GM12878 (cell line): Measurements from ENCODE around the gene PTPRM. TPM values are rescaled to one million over a fixed set of nuclear protein-coding genes. Genes with fewer than 3 reads are reported as not detected.

ENCODE experiments used
- ATAC-seq: fragments of 200-7000 bp; cut with Tn5 transposase; 3 replicates; pipeline ENCODE4 v1.9.1; 2020; ENCODE audit warnings: mild to moderate bottlenecking, moderate library complexity
- BruUV-seq: library from RNA; stranded (reverse); fragments of 400-500 nt; replicated peaks from 2 replicates; lab custom pipeline; 2021; lab: Mats Ljungman, UMichigan
- CTCF ChIA-PET: fragments of 300-600 bp; sonication (Branson Sonifier 250); formaldehyde crosslinking; extraction: SDS; loops from one replicate; lab custom pipeline; 2021; ENCODE audit warnings: inconsistent platforms; lab: Yijun Ruan, JAX
- POLR2A ChIA-PET: fragments of 350-600 bp; formaldehyde crosslinking; extraction: SDS; loops from one replicate; lab custom pipeline; 2021; ENCODE audit warnings: inconsistent platforms; lab: Charles Lee
- RAD21 ChIA-PET: fragments of 300-600 bp; sonication (Branson Sonifier 250); formaldehyde crosslinking; loops from one replicate; lab custom pipeline; 2023; ENCODE audit warnings: antibody characterized with exemption; ENCODE audit not compliant: unreplicated experiment; lab: Charles Lee
- SMC1A ChIA-PET: fragments of 300-600 bp; sonication (Branson Sonifier 250); formaldehyde crosslinking; loops from one replicate; lab custom pipeline; 2023; ENCODE audit not compliant: unreplicated experiment, uncharacterized antibody; lab: Charles Lee
- DNase-seq: peaks from one replicate; pipeline ENCODE4 v3.0.0-alpha.2; 2011; ENCODE audit warnings: low read depth, low spot score
- FAIRE-seq: peaks from 3 replicates; lab custom pipeline; 2011; peaks lifted over from hg19 to GRCh38; lab: Jason Lieb, UNC
- H2AFZ ChIP-seq: 2 replicates; pipeline ENCODE4 v1.6.0; 2011; ENCODE audit warnings: low read depth, low read length, control low read depth; ENCODE audit not compliant: control insufficient read depth
- H3K27ac ChIP-seq: 2 replicates; pipeline ENCODE4 v1.5.1; 2011; ENCODE audit warnings: control low read depth; ENCODE audit not compliant: control insufficient read depth, insufficient read depth
- H3K27me3 ChIP-seq, 2 experiments: replicated peaks in 1 of 2; 2 replicates each; pipeline versions ENCODE4 v1.6.0 to v1.6.1; 2011; ENCODE audit warnings: low read length in 1 of 2; ENCODE audit not compliant: control insufficient read depth in 2 of 2, insufficient read depth in 2 of 2
- H3K36me3 ChIP-seq, 2 experiments: 2 replicates each; pipeline ENCODE4 v1.5.1; 2011; ENCODE audit warnings: low read length in 1 of 2; ENCODE audit not compliant: control insufficient read depth in 2 of 2, insufficient read depth in 2 of 2
- H3K4me1 ChIP-seq: 2 replicates; pipeline ENCODE4 v1.6.1; 2011; ENCODE audit warnings: mild to moderate bottlenecking, low read length, moderate library complexity, mixed read lengths; ENCODE audit not compliant: control insufficient read depth, insufficient read depth
- H3K4me2 ChIP-seq: 2 replicates; pipeline ENCODE4 v1.6.0; 2011; ENCODE audit warnings: control low read depth; ENCODE audit not compliant: control insufficient read depth, insufficient read depth
- H3K4me3 ChIP-seq: fragments of 200-600 bp; sonication (generic); 2 replicates; pipeline ENCODE4 v1.5.1; 2016
- H3K79me2 ChIP-seq: 2 replicates; pipeline ENCODE4 v1.6.0; 2011; ENCODE audit warnings: low read length; ENCODE audit not compliant: control insufficient read depth, insufficient read depth
- H3K9ac ChIP-seq: 2 replicates; pipeline ENCODE4 v1.8.0; 2011; ENCODE audit warnings: low read length, control low read depth, mixed read lengths; ENCODE audit not compliant: control insufficient read depth, insufficient read depth
- H3K9me3 ChIP-seq: replicated peaks from 3 replicates; pipeline ENCODE4 v1.5.1; 2011; ENCODE audit warnings: mild to moderate bottlenecking, low read length; ENCODE audit not compliant: control insufficient read depth, insufficient read depth
- H4K20me1 ChIP-seq: 2 replicates; pipeline ENCODE4 v1.6.0; 2011; ENCODE audit not compliant: control insufficient read depth, insufficient read depth
- ASH2L ChIP-seq: fragments of 300-600, 200-600 bp; sonication (generic); IDR thresholded peaks from 2 replicates; pipeline ENCODE4 v1.6.1; 2017; ENCODE audit warnings: low read depth, mild to moderate bottlenecking, borderline replicate concordance
- IRF4 ChIP-seq: IDR thresholded peaks from 2 replicates; pipeline ENCODE4 v1.6.1; 2011; ENCODE audit warnings: low read depth, low read length
- JUNB ChIP-seq: IDR thresholded peaks from 2 replicates; pipeline ENCODE4 v1.6.1; 2016; ENCODE audit warnings: antibody characterized with exemption, mild to moderate bottlenecking
- MEF2B ChIP-seq: fragments of 450-650 bp; IDR thresholded peaks from 2 replicates; pipeline ENCODE4 v1.6.1; 2018; ENCODE audit warnings: mild to moderate bottlenecking, moderate library complexity; ENCODE audit not compliant: partially characterized antibody, poor library complexity, severe bottlenecking
- NR2C1 ChIP-seq: fragments of 450-650 bp; IDR thresholded peaks from 2 replicates; pipeline ENCODE4 v1.6.1; 2017; ENCODE audit warnings: antibody characterized with exemption, mild to moderate bottlenecking, moderate library complexity
- POLR2AphosphoS5 ChIP-seq: IDR thresholded peaks from 2 replicates; pipeline ENCODE4 v1.6.1; 2011; ENCODE audit warnings: mild to moderate bottlenecking, low read length, inconsistent platforms
- RUNX3 ChIP-seq: IDR thresholded peaks from 2 replicates; pipeline ENCODE4 v1.6.1; 2012; ENCODE audit warnings: low read length, inconsistent platforms
- SMAD1 ChIP-seq: fragments of 450-650 bp; IDR thresholded peaks from 2 replicates; pipeline ENCODE4 v1.6.1; 2018; ENCODE audit warnings: mild to moderate bottlenecking, low read depth; ENCODE audit not compliant: partially characterized antibody
- SMC3 ChIP-seq: IDR thresholded peaks from 2 replicates; pipeline ENCODE4 v1.6.1; 2011; ENCODE audit warnings: low read length, improper control_type of control experiment, borderline replicate concordance
- ZNF217 ChIP-seq: fragments of 450-650 bp; IDR thresholded peaks from 2 replicates; pipeline ENCODE4 v1.6.1; 2017; ENCODE audit warnings: antibody characterized with exemption, mild to moderate bottlenecking
- ZSCAN29 ChIP-seq: fragments of 450-650 bp; IDR thresholded peaks from 2 replicates; pipeline ENCODE4 v1.6.1; 2017; ENCODE audit warnings: mild to moderate bottlenecking, moderate library complexity
- WGBS: methylation state at CpG from one replicate; pipeline ENCODE4 v1.1.6; 2016; ENCODE audit warnings: low lambda C conversion rate; ENCODE audit not compliant: insufficient replicate concordance, insufficient coverage; ENCODE audit errors: missing lambda C conversion rate; 5-methylcytosine and 5-hydroxymethylcytosine counted together
- in situ Hi-C: fragments of 300-500 bp; cut with MboI; formaldehyde crosslinking; loops from 9 replicates; pipeline ENCODE4 v1.14.3; 2018; ENCODE audit warnings: mixed read lengths
- intact Hi-C: fragments of 100-400 bp; cut with micrococcal nuclease; formaldehyde crosslinking; loops from one replicate; pipeline ENCODE4 v1.14.2; 2022; ENCODE audit not compliant: unreplicated experiment
- polyA plus RNA-seq, 11 experiments: library from polyadenylated mRNA; depleted of rRNA in 4 of 11; unstranded in 6 of 11; stranded (reverse) in 5 of 11; fragments of >200 nt; fragmentation: Nextera tagmentation in 4 of 11; fragmentation: Illumina TruSeq in 1 of 11; extraction: Ambion mirVana in 4 of 11; extraction: Trizol in 1 of 11; gene quantifications; 1 replicate in 1 of 11; 2 replicates in 10 of 11; pipeline versions ENCODE4 v1.2.1 to v1.2.3, GENCODE V29; 2011 to 2016; ENCODE audit warnings: inconsistent platforms in 2 of 11, missing spikeins in 2 of 11, low read depth in 1 of 11
- total RNA-seq, 4 experiments: library from RNA; depleted of rRNA in 3 of 4; stranded (reverse); fragments of >200 nt in 3 of 4; fragmentation: Illumina TruSeq in 1 of 4; extraction: Trizol in 1 of 4; gene quantifications; 2 replicates each; pipeline versions ENCODE4 v1.2.1 to v1.2.3, GENCODE V29; 2013 to 2021
- TF ChIP-seq, protein P1 (sequence below): fragments of 150-350 bp; IDR thresholded peaks from 2 replicates; pipeline ENCODE4 v1.6.1; 2016; ENCODE audit warnings: low read depth, low read length
- TF ChIP-seq, protein P2 (sequence below): fragments of 450-650 bp; IDR thresholded peaks from 2 replicates; pipeline ENCODE4 v1.6.1; 2016; ENCODE audit warnings: mild to moderate bottlenecking, moderate library complexity, borderline replicate concordance

PTPRM gene
- total and polyA plus RNA-seq, 10 of the 15 experiments (the other 5 are each of a cell fraction or from before 2014, with no cell fraction given), result 0.07 to 22.6 (median 0.60) TPM

DNA sequence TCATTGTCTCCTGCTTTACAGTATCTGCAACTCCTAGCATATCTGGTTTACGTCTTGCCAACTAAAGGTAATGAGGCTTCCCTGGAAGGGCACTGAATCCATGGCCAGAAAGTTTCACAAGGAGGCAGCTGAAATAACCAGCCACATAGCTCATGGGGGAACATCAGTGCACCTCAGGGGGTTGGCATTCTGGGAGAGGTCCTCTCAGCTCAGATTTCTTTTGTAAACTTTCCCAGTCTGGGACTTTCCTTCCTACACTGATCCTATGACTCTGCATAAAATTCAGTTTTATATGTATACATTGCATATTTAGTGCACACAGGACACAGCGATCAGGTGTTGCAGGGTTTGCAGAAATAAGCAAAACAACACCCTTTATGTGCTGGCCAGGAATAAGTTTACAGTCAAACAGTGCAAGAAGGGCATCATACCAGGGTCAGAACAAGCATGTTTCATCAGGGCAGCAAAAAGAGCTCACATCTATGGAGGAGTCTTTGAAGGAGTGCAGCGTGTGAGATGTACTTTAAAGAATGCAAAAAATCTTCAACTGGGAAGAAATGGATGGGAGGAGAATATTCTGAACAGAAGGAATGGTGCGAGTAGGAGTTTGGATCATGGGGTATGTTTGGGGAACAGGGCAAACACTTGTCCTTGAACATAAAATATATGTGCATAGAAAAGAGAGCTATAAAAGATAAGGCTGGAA is 801.5 kb downstream of the PTPRM start (continued):
- TF ChIP-seq, protein P1, sequence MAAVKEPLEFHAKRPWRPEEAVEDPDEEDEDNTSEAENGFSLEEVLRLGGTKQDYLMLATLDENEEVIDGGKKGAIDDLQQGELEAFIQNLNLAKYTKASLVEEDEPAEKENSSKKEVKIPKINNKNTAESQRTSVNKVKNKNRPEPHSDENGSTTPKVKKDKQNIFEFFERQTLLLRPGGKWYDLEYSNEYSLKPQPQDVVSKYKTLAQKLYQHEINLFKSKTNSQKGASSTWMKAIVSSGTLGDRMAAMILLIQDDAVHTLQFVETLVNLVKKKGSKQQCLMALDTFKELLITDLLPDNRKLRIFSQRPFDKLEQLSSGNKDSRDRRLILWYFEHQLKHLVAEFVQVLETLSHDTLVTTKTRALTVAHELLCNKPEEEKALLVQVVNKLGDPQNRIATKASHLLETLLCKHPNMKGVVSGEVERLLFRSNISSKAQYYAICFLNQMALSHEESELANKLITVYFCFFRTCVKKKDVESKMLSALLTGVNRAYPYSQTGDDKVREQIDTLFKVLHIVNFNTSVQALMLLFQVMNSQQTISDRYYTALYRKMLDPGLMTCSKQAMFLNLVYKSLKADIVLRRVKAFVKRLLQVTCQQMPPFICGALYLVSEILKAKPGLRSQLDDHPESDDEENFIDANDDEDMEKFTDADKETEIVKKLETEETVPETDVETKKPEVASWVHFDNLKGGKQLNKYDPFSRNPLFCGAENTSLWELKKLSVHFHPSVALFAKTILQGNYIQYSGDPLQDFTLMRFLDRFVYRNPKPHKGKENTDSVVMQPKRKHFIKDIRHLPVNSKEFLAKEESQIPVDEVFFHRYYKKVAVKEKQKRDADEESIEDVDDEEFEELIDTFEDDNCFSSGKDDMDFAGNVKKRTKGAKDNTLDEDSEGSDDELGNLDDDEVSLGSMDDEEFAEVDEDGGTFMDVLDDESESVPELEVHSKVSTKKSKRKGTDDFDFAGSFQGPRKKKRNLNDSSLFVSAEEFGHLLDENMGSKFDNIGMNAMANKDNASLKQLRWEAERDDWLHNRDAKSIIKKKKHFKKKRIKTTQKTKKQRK, result no peak
- no peak for TF ChIP-seq RUNX3
- TF ChIP-seq JUNB, result no peak

DNA sequence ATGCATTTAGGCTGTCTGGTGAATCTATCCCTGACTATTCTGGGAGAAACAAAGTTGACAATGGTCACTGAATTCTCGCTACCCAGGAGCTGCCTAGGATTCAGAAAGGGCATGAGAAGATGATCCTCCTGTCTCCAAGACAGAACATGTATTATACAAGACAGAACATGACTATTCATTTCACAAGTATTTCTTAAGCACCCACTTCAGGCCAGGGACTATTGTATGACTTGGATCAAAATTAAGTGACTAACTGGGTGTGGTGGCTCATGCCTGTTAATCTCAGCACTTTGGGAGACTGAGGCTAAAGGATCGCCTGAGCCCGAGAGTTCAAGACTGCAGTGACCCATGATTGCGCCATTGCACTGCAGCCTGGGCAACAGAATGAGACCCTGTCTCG is 806.4 kb downstream of the PTPRM start:
- H3K27me3 ChIP-seq, result peaks cover 2 to 3% of the 10 kb centered on the region in 2 experiments; a peak in 3 of 4 replicates
- no peaks in the 10 kb centered on the region for H3K79me2 ChIP-seq
- no peak overlapping the region for H3K27ac ChIP-seq
- DNase-seq (no peak), FAIRE-seq (no peak), ATAC-seq (no peak)
- H3K9me3 ChIP-seq, result no peaks in the 10 kb centered on the region
- H4K20me1 ChIP-seq, result no peaks in the 10 kb centered on the region
- SMC1A ChIA-PET, result no interaction called here
- H3K9ac ChIP-seq, result no peak overlapping the region
- TF ChIP-seq NR2C1, result no peak
- TF ChIP-seq IRF4, result no peak
- no peak for TF ChIP-seq MEF2B
- no peak for TF ChIP-seq ZNF217
- TF ChIP-seq SMAD1, result no peak
- TF ChIP-seq ZSCAN29, result no peak
- TF ChIP-seq SMC3, result no peak
- TF ChIP-seq, protein P2, sequence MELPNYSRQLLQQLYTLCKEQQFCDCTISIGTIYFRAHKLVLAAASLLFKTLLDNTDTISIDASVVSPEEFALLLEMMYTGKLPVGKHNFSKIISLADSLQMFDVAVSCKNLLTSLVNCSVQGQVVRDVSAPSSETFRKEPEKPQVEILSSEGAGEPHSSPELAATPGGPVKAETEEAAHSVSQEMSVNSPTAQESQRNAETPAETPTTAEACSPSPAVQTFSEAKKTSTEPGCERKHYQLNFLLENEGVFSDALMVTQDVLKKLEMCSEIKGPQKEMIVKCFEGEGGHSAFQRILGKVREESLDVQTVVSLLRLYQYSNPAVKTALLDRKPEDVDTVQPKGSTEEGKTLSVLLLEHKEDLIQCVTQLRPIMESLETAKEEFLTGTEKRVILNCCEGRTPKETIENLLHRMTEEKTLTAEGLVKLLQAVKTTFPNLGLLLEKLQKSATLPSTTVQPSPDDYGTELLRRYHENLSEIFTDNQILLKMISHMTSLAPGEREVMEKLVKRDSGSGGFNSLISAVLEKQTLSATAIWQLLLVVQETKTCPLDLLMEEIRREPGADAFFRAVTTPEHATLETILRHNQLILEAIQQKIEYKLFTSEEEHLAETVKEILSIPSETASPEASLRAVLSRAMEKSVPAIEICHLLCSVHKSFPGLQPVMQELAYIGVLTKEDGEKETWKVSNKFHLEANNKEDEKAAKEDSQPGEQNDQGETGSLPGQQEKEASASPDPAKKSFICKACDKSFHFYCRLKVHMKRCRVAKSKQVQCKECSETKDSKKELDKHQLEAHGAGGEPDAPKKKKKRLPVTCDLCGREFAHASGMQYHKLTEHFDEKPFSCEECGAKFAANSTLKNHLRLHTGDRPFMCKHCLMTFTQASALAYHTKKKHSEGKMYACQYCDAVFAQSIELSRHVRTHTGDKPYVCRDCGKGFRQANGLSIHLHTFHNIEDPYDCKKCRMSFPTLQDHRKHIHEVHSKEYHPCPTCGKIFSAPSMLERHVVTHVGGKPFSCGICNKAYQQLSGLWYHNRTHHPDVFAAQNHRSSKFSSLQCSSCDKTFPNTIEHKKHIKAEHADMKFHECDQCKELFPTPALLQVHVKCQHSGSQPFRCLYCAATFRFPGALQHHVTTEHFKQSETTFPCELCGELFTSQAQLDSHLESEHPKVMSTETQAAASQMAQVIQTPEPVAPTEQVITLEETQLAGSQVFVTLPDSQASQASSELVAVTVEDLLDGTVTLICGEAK, result no peak
- TF ChIP-seq POLR2AphosphoS5, result no peak
- TF ChIP-seq ASH2L, result no peak
- H3K4me1 ChIP-seq, result no peaks in the 10 kb centered on the region
- H3K36me3 ChIP-seq, result no peaks in the 10 kb centered on the region
- BruUV-seq, result no TSS peak
- POLR2A ChIA-PET, result no interaction called here
- H3K4me2 ChIP-seq, result no peak overlapping the region
- no peak overlapping the region for H3K4me3 ChIP-seq
- no peak overlapping the region for H2AFZ ChIP-seq
- CTCF ChIA-PET, result interaction anchor here (0.9 kb wide), 1 partner anchor 16 kb away, joined by 3 read pairs; no protein-coding TSS in a partner anchor
- RAD21 ChIA-PET, result interaction anchor here (1.1 kb wide), 1 partner anchor 13 kb away, joined by 3 read pairs; no protein-coding TSS in a partner anchor
- intact Hi-C loops (no loop called here), in situ Hi-C loops (no loop called here)
- WGBS, result 48% methylated on average over 5 of the region's 5 CpGs
